Pancreas (tissue), 10 donors: ENCODE measurements around the gene RASL11B. TPM values are rescaled to one million over a fixed set of nuclear protein-coding genes. Genes with fewer than 3 reads are reported as not detected.
A peak's percentile ranks its signal among the peaks of the same experiment; 100 is the strongest.

Source experiments
- ATAC-seq, 4 donors: fragments of 200-7000 bp; cut with Tn5 transposase; one replicate each; pipeline versions ENCODE4 v1.8.0 to v1.9.1; 2020; ENCODE audit warnings: mild to moderate bottlenecking in 4 of 4, moderate library complexity in 4 of 4
- DNase-seq, 6 donors: peaks; one replicate each; pipeline ENCODE4 v3.0.0-alpha.2; 2020
- FAIRE-seq: peaks from 2 replicates; lab custom pipeline; 2012; peaks lifted over from hg19 to GRCh38; lab: Jason Lieb, UNC
- H3K27ac ChIP-seq, 4 donors: fragments of 200-600 bp; sonication (generic); 1 replicate in 3 of 4; 2 replicates in 1 of 4; pipeline versions ENCODE4 v1.5.0 to v1.8.0; 2020
- H3K27me3 ChIP-seq, 4 donors: fragments of 200-600 bp; one replicate each; pipeline ENCODE4 v1.8.0; 2021
- H3K36me3 ChIP-seq, 3 donors: fragments of 200-600 bp; sonication (generic) in 1 of 3; one replicate each; pipeline versions ENCODE4 v1.5.0 to v1.8.0; 2020 to 2021
- H3K4me1 ChIP-seq, 3 donors: fragments of 200-600 bp; one replicate each; pipeline ENCODE4 v1.8.0; 2021
- H3K4me3 ChIP-seq, 4 donors: fragments of 200-600 bp; sonication (generic) in 2 of 4; one replicate each; pipeline versions ENCODE4 v1.5.0 to v1.8.0; 2020 to 2021
- H3K9me3 ChIP-seq, 4 donors: fragments of 200-600 bp; one replicate each; pipeline ENCODE4 v1.8.0; 2021
- CTCF ChIP-seq, 4 donors: fragments of 200-600 bp; sonication (generic) in 3 of 4; IDR thresholded peaks; one replicate each; pipeline versions ENCODE4 v1.5.0 to v1.8.0; 2021; ENCODE audit warnings: antibody characterized with exemption in 4 of 4
- WGBS, 2 donors: extraction: QIAGEN DNeasy Blood & Tissue Kit; methylation state at CpG; one replicate each; pipeline ENCODE4 v1.1.7; 2013; 5-methylcytosine and 5-hydroxymethylcytosine counted together
- intact Hi-C, 3 donors: fragments of 100-400 bp; cut with DNase I; formaldehyde crosslinking; loops; one replicate each; pipeline versions ENCODE4 v1.11.1 to v1.14.2; 2022
- polyA plus RNA-seq, 2 donors: library from polyadenylated mRNA; stranded (reverse); fragments of 200-250 nt; gene quantifications; one replicate each; pipeline ENCODE4 v1.2.3, GENCODE V29; 2013
- total RNA-seq, 6 donors: library from RNA; stranded (reverse); fragmentation: NEBNext Ultra II Directional in 4 of 6; extraction: Animal tissue kit (Norgen Biotek cat#: 25700) in 4 of 6; gene quantifications; one replicate each; pipeline versions ENCODE4 v1.2.1 to v1.2.4, GENCODE V29; 2021 to 2023
- donor health status: healthy with polysubstance abuse.
- donor health status: DM: no; HTN: no; CAD: no; lungs with moderate emphysema.
- donor health status: DM: no; HTN: no; CAD: no.
- donor health status: control.
- donor health status: control.
- donor health status: Bipolar disorder and iron deficiency.
- donor health status: DM: yes; HTN: yes; CAD: no.
- donor health status: DM: no; HTN: no; CAD: no.
- donor health status: DM: no; HTN: no; CAD: no.
- donor health status: DM: yes; HTN: yes; CAD: no.

Gene RASL11B
- total and polyA plus RNA-seq, 8 donors: 0.19 to 2.3 (median 0.66) TPM; not detected in 1

- H3K4me3 ChIP-seq: no peak overlapping the region
- no peak overlapping the region for H3K27ac ChIP-seq
- no peaks in the 10 kb centered on the region for H3K36me3 ChIP-seq
- no peaks in the 10 kb centered on the region for H3K9me3 ChIP-seq
- H3K4me1 ChIP-seq: no peaks in the 10 kb centered on the region
- DNase-seq (no peak), FAIRE-seq (no peak), ATAC-seq (no peak)
- no peaks in the 10 kb centered on the region for H3K27me3 ChIP-seq
- intact Hi-C loops: no loop called here
- WGBS, 2 donors: 52 to 79% methylated on average over 1 of the region's 1 CpG
- TF ChIP-seq CTCF (IDR thresholded peaks at IDR 0.05): no peak
Observed at GRCh38 chr4:52823702-52824092, 38.4 kb upstream of the RASL11B start.

- Histone ChIP-seq H3K36me3 (no peaks in the 10 kb centered on the region), H3K27me3 (no peaks in the 10 kb centered on the region), H3K4me3 (no peak overlapping the region), H3K4me1 (no peaks in the 10 kb centered on the region), H3K9me3 (no peaks in the 10 kb centered on the region), H3K27ac (peak overlapping the region in 3 of 4 donors; percentile 42 to 60 (median 50))
- no peak for DNase-seq
- WGBS, 2 donors: 95 to 96% methylated on average over 6 of the region's 6 CpGs
- FAIRE-seq: no peak
- intact Hi-C loops: no loop called here
- no peak for ATAC-seq
- no peak for TF ChIP-seq CTCF (IDR thresholded peaks at IDR 0.05)
Observed at GRCh38 chr4:52824270-52824602, 37.9 kb upstream of the RASL11B start.

- no peak for TF ChIP-seq CTCF (IDR thresholded peaks at IDR 0.05)
- ATAC-seq (peak; percentile 61 to 91 (median 82)), DNase-seq (peak in 2 of 6 donors; percentile 16 to 43), FAIRE-seq (no peak)
- Histone ChIP-seq H3K27me3 (no peaks in the 10 kb centered on the region), H3K36me3 (no peaks in the 10 kb centered on the region), H3K27ac (peak overlapping the region; percentile 42 to 60 (median 54)), H3K4me1 (no peaks in the 10 kb centered on the region), H3K4me3 (no peak overlapping the region), H3K9me3 (no peaks in the 10 kb centered on the region)
- 41 to 51% methylated on average over 12 of the region's 12 CpGs for WGBS, 2 donors
- intact Hi-C loops: no loop called here
Observed at GRCh38 chr4:52824603-52825459, 37.3 kb upstream of the RASL11B start.

- no peak for FAIRE-seq
- Histone ChIP-seq H3K36me3 (no peaks in the 10 kb centered on the region), H3K4me3 (no peak overlapping the region), H3K27me3 (no peaks in the 10 kb centered on the region), H3K9me3 (no peaks in the 10 kb centered on the region), H3K27ac (peak overlapping the region in 2 of 4 donors; percentile 33 to 60), H3K4me1 (no peaks in the 10 kb centered on the region)
- no peak for DNase-seq
- TF ChIP-seq CTCF (IDR thresholded peaks at IDR 0.05): no peak
- intact Hi-C loops: no loop called here
- 61 to 64% methylated on average over 3 of the region's 3 CpGs for WGBS, 2 donors
- peak in 2 of 4 donors; percentile 26 to 28 for ATAC-seq
Observed at GRCh38 chr4:52825460-52826090, 36.5 kb upstream of the RASL11B start.
